GM19452 (cell line): Measurements from ENCODE around the gene DCBLD1.
"Not testable (repeated sequence)": the region's sequence is repeated elsewhere in the genome, so short reads cannot be mapped to it uniquely, and the experiment has no call there.

Experiments
- ATAC-seq: cut with Tn5 transposase; IDR thresholded peaks from one replicate; pipeline ENCODE4 v1.9.1; 2021; ENCODE audit not compliant: unreplicated experiment

DCBLD1 gene

DNA sequence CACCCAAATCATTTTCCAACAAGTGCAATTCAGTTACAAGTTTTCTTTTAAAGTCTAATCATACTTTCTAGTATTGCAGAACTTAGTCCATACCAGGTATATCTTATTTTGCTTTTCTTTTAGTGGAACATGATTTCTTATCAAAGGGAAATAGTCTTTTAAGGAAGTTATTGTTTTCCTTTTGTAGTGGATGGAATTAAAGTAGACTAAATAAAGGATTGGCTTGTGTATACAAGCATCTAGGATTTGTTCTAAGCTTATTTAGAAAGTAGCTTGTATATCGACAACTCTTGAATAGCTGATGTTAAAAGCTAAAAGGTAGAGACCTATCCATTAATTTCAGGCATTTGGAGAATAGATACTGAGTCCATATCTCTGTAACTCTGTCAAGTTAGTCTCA, 14.8 kb downstream of the DCBLD1 start:
- no peak for ATAC-seq

- no peak for ATAC-seq
Measured at GRCh38 chr6:117498159-117498558, 15.7 kb downstream of the DCBLD1 start.

DNA sequence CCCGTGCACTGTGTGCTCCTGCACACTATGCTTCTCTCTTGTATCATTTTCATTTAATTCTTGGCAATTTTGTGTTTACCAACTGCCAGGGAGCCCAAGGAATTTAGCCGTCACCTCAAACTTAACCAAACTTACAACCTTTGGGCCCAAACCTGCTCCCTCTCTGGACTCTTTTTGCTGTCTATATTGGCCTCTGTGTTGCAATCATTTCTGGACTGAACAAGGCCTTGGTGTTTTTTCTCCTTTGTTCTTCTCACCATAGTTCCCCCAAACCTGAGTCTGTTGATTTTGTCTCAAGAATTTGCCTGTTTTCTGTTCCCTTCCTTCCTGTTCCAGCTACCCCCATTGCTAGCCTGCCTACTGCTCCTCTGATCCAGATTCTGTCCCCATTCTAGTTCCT, 19.2 kb downstream of the DCBLD1 start:
- no peak for ATAC-seq

- ATAC-seq, result no peak
Measured at GRCh38 chr6:117502580-117502979, 20.1 kb downstream of the DCBLD1 start.

GRCh38 chr6:117503211-117503610, 20.7 kb downstream of the DCBLD1 start:
- ATAC-seq, result no peak

GRCh38 chr6:117504478-117505144, 22.1 kb downstream of the DCBLD1 start:
- no peak for ATAC-seq

DNA sequence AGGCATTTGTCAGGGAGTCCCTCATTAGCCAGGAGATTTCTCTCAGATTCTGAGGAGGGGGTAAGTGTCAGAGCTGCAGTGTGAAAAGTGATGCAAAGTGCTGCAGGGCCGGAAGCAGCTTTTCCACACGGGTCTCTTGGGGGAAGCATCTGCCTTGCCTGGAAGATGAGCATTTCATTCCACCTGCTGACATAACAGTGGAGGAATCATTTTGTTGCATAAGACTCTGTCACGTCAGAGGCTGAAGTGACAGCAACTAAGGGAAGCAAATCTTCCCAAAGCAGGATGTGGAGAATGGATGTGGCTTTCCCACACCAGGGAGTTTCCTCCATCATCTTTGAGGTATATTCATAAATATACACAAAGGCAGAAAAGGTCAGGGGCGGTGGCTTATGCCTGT, 22.8 kb downstream of the DCBLD1 start:
- no peak for ATAC-seq

GRCh38 chr6:117506180-117506835, 23.8 kb downstream of the DCBLD1 start:
- ATAC-seq, result no peak

- no peak for ATAC-seq
Measured at GRCh38 chr6:117506907-117507306, 24.4 kb downstream of the DCBLD1 start.

DNA sequence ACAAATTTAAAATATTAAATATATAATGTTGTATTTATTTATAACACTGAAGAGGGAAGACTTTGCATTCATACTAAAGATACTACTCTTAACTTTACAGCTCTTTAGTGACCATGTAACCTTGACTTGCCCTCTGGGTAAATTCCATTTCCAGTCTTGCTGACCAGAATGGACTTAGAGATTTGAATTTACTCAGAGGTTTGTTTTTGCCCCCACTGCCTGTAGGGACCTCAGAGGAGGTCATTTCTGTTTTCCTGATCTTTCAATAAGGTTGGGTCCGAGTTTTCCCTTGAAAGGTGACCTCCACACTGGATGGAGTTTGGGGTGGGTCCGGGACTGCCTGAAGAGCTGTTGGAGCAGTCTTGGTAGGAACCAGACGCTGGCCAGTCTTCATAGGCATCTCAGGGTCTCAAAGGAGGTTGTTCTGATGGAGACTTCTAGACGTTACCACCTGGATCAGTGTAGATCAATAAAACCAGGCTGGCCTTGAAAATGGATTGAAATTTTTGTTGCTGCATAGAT, 26.0 kb downstream of the DCBLD1 start:
- ATAC-seq, result no peak

- ATAC-seq, result no peak
Measured at GRCh38 chr6:117509021-117509420, 26.5 kb downstream of the DCBLD1 start.

DNA sequence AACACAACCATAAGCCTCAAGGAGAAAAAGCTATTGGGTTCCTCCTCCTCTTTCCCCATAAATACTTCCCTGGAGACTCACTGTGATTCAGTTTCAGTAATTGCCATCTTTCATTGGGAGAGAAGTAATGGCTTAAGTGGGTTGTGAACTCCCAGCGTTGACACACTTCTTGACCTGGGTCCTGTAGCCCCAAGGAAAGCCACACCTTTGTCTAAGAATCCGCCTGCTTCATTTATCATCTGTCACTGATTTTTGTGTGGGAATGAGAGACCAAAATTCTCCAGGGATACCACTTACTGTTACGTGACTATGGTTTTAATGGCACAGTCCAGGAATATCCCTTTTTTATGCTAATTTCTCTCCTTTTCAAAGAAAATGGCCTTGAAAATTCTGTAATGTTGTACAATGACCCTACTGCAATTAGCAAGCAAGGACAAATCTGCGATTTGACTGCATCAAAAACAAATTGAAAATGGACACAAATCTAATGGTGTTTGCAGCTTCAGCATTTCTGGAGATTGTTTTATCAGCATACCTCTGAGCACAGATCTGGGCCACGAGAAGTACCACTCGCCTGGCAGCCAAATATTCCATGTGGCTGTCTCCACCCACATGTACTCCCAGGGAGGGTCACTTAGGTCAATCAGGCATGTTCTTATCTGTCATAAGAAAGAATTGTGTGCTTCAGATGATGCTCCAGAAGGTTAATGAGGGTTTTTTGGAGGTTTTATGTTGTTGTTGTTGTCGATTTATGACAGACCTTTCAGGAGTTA, 29.8 kb downstream of the DCBLD1 start:
- ATAC-seq, result no peak

DNA sequence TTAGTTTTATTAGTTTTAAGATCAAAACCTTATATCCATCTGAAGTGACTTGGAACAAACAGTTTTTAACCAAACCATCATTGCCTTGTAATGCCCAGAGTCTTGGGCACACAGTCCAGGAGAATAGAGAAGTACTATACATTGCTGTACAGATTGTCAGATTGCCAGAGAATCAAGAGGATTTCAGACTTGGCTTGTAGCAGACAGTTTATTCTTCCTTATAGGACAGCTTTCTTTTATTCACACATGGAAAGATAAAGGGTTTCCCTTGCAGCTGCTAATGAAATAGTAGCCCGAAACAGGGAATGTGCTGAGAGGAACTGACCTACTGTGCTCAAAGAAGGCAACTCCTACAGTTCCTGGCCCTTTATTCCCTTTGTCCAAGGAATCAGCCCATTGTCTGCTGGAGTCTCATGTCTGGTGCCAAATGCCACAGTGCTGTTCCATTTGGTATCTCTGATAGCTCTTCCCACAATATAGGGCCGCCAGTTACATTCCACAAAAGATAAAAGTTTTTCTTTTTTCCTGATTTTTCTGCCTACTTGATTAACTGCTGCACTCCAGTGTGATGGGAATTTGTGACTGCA, 30.6 kb downstream of the DCBLD1 start:
- no peak for ATAC-seq

DNA sequence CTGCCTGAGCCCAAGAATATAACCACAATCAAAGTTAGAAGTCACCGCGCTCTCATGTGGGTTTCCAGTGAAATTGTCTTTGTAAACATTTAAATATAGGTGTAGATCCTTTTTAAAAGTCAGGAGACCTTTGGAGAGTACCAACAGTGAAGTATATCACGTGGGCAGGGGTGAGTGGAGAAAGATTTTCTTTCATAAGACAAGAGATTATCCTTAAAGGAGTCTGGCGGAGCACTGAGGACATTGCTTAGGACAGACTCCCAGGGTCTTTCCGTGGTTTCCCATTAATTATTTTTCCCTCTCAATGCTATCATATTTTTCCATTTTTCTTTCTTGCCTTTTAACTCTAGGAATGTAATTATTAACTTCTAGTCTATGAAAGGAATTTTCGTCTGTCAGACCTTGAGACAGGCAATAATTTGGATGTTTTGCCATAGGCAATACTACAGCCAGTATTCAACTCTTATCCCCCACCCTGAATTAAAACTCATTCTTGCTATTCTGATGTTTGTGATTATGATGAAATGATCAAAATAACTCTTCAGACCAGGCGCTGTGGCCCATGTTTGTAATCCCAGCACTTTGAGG, 31.4 kb downstream of the DCBLD1 start:
- no peak for ATAC-seq

DNA sequence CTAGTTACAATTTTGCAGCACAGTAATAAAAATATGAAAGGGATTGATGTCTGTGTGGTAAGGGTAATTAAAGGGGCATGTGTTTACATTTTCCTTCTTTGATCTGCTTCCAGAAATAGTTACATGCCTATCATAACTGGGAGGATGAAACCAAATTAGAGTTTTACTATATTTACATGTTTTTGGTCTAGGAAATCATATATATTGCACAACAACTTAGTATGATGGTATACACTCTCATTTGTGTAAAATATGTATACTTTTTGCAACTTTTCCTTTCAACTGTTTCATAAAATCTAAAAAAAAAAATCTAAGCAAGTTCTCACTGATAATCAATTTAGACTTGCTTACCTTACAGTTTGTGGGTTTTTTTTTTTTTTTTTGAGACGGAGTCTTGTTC, 32.2 kb downstream of the DCBLD1 start:
- ATAC-seq, result no peak

GRCh38 chr6:117515326-117515725, 32.9 kb downstream of the DCBLD1 start:
- ATAC-seq, result no peak

- ATAC-seq, result not testable (repeated sequence)
Measured at GRCh38 chr6:117517995-117518394, 35.5 kb downstream of the DCBLD1 start.

DNA sequence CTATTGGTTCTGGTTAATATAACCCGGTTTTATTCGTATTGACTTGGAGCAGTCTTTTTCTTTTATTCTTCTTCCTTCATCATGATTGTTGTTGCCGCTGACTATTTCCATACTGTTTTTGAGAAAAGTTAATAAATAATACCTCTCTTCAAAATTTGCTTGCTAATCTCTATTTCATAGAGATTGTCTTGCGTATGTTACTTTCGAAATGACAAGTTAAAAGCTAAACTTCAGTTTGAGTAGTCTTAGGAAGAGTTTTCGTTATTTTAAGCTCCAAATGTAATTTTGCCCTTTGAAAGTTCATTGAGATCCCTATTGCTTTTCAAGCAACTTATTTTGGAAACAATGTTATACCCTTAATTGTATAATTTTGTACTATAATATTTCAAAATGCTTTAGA, 36.4 kb downstream of the DCBLD1 start:
- no peak for ATAC-seq

DNA sequence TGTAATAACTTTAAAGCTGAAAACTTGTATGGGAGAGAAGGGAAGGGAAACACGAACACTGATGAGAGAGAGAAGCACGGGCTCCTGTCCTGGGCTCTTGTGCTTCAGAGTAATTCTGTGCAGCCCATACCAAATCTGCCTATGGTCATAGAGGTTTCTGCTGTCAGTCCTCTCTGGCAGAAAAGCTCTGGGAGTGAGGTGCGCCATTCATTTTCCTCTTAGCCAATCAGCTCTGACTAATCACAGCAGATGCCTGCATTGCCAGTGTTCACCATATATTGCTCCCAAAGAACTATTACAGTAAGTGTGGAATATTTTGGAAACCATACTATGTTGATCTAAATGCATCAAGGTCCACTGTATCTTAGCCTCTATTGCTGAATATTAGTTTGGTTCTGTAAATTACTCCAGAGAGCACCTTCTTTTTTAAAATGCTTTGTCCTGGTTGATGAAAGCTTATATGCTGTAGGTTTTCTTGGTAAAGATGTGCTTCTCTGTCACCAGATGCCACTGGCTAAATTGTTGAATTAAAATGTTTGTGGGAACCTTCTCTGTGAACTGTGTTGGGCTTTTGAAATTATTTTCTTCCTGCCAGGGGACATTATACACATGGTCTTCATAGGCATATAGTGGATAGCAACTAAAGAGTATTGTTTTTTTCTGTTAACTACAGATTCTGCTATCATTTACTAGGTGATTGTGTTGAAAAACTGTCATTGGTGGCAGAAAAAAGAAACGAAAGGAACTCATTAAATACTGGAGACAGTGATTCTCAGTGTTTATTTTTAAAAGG, 38.3 kb downstream of the DCBLD1 start:
- ATAC-seq, result no peak

DNA sequence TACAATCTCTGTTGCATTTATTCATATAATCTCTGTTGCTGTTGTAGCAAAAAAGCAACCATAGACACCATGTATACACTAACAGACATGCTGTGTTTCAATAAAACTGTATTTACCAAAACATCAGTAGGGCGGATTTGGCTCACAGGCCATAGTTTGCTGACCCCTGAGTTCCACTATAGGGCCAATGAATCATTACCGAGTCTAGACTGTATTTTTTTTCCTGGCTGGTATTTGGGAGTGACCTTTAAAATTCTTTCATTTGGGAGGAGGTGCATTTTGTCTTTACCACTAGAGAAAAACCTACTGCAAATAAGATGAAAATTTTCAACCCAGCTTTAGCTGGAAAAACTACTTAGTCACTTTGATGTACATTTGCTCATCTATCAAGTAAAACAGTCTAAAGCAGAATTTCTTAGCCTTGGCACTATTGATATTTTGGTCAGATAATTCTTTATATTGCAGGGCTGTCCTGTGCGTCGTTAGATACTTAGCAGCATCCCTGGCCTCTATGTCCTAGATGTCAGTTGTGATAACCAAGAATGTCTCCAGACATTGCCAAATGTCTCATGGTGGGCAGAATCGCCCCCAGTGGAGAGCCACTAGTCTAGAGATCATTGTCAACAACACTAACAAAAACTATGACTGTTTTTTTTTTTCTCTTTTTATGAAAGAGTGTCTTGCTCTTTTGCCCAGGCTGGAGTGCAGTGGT, 39.5 kb downstream of the DCBLD1 start:
- no peak for ATAC-seq
